HG03520 (cell line): ENCODE results near the gene SAMD1.

Experiments
- ATAC-seq: cut with Tn5 transposase; IDR thresholded peaks from one replicate; pipeline ENCODE4 v1.9.1; 2021; ENCODE audit warnings: mild to moderate bottlenecking, moderate library complexity; ENCODE audit not compliant: unreplicated experiment

SAMD1 gene

DNA sequence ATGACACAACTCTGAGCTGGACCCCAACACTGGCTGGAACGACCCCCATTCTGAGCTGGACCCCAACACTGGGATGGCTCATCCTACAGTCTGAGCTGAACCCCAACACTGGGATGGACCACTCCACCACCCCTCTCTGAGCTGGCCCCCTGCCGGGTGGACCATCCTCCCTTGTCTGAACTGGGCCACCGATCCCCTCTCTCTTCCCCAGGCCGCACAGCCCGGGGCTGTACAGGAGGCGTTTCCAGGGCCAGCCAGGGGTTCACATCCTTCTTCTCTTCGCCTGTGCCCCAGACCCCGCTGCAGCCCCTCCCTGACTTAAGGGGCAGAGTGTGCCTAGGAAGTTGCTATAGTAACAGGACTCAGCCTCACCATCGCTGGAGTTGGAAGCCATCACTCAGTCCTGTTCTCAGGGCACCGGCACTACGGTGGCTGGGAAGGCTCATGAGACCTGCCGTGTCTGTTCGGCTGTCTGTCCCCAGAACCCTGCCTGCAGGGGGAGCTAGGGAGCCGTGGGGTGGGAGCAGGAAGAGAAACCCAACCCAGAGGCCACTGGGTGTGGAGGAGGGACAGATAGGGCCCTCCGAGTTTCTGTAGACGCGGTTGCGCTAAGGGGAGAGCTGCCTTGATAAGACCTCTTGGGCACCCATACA, 23.3 kb upstream of the SAMD1 start:
- ATAC-seq, result no peak

DNA sequence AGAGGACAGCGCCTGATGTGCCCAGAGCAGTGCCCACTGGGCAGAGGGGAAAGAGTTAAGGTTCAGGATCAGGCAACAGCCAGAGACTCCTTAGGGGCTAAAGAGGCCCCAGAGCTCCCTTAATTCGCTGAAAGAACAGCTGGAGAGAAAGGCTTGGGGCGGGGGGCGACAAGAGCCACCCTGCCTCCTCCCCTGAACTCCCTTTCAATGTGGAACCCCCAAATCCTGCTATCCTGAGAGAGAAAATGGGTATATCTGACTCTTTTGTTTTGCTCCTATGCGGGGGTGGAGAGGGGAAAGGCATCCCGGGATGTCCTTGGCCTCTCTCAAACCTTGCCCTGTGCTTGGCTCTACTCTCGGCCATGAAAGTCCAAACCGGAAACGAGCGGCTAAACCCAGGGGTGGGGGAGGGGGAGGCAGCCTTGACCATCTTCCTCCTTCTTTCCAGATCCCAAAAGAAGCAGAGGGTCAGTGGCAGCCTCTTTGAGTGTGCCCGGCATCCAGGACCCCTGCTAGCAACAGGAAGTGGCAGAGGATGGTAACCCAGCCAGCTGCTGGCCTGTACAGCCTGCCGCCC, 22.3 kb upstream of the SAMD1 start:
- ATAC-seq, result no peak

GRCh38 chr19:14112051-14112808, 21.7 kb upstream of the SAMD1 start:
- ATAC-seq, result no peak

DNA sequence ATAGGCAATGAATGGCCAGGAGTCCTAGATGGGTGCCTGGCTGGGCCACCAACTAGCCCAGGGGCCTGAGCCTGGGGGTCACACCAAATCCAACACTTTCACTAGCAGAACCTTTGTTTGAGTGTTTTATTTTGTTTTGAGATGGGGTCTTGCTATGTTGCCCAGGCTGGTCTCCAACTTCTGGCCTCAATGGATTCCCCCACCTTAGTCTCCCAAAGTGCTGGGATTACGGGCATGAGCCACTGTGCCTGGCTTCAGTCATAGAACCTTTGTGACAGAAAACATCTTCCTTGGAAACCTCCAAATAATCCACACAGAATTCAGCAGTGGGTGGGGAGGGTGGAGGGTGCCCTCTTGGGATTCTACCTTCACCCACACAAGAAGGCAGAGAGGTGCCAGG, 20.9 kb upstream of the SAMD1 start:
- ATAC-seq, result no peak

DNA sequence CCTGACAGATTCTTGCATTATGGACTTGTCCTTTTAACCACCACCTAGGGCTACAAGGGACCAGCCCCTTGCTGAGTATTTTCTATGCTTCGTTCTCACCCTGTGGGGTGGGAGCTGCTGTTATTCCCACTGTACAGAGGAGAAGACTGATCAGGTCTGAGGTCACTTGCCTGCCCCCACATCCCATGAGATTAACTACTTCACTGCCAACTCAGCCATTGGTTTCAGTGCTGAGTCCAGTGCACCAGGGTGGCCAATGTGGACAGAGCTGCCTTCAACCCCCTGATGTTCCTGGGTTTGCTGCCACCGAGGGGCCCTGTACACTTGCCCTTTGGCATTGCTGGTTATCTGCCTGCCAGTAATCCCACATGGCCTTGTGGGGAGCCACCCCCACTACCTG, 20.1 kb upstream of the SAMD1 start:
- ATAC-seq, result no peak

- no peak for ATAC-seq
Observed at GRCh38 chr19:14107581-14108461, 17.3 kb upstream of the SAMD1 start.

GRCh38 chr19:14106840-14107239, 16.3 kb upstream of the SAMD1 start:
- no peak for ATAC-seq

DNA sequence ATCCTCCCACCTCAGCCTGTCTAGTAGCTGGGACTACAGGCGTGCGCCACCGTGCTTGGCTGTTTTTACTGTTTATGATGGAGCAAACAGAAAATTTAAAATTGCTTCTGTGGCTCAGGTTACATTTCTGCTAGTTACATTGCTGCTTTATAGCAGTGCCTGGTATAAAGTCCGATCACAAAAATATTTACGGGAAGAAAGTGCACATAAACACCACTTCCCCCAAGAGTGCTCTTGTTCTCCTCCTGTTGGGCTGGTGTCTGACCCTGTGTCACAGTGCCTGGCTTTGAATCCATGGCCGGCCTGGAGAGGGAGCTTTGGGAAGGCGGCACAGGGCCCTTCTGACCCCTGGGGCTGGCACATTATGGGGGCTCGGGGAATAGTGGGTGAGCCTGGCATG, 15.1 kb upstream of the SAMD1 start:
- ATAC-seq, result no peak

DNA sequence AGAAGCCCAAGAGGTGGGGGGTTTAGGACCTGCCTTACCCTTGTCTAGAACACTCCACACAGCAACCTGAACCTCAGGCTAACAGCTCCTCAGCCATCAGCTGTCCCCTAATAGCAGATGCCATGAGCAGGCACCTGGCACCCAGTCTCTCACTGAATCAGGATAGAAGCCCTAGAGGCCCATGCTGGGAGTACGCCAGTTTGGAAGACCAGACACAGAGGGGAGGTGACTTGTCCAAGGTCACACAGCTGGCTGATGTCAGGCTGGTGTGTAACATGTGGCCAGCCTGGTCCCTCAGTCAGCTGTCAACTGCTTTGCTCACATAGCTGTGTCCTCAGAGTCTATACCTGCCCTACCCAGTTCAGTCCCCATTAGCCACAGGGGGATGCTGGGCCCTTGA, 12.8 kb upstream of the SAMD1 start:
- ATAC-seq, result no peak

DNA sequence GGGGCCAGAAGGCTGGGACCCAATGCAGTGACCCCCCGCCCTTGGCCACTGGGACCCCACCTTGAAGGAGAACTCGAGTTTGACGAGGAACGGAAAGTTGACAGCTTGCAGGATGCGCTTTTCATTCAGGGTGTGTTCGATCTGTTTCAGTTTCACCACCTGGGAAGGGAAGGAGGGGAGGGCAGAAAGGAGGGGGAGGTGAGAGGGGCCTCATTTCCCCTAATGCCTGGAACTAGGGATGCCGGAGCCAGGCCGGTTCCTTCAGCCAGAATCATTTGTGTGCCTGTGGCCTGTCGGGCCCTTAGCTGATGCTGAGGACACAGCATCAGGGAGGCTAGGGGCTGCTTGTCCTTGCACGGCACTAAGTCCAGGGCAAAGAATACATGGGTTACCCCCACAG, 12.2 kb upstream of the SAMD1 start:
- ATAC-seq, result no peak

DNA sequence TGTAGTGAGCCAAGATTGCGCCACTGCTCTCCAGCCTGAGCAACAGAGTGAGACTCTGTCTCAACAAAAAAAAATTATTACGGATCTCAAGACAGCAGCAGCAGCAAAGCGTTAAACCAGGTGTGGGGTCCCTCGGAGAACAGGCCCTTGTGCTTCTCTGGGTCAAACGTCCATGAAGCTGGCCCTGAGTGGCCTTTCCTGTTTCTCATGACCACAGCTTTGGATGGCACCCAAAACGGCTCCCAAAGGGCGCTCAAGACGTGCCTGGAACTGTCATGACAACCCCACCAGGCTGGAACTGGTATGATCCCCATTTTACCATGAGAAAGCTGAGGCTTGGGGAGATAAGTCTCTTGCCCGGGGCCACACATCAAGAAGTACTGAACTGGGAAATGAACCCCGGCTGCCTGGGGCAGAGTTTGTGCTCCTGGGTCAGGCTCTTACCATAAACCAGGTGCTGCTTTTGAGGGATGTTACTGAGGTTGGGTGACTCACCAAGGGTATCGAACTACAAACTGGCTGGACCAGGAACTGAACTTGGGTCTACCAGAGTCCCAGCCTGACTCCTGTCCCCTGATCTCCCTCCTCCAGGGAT, 11.6 kb upstream of the SAMD1 start:
- ATAC-seq, result no peak

- no peak for ATAC-seq
Observed at GRCh38 chr19:14101003-14101545, 10.5 kb upstream of the SAMD1 start.

GRCh38 chr19:14097532-14098151, 7.1 kb upstream of the SAMD1 start:
- ATAC-seq, result no peak

DNA sequence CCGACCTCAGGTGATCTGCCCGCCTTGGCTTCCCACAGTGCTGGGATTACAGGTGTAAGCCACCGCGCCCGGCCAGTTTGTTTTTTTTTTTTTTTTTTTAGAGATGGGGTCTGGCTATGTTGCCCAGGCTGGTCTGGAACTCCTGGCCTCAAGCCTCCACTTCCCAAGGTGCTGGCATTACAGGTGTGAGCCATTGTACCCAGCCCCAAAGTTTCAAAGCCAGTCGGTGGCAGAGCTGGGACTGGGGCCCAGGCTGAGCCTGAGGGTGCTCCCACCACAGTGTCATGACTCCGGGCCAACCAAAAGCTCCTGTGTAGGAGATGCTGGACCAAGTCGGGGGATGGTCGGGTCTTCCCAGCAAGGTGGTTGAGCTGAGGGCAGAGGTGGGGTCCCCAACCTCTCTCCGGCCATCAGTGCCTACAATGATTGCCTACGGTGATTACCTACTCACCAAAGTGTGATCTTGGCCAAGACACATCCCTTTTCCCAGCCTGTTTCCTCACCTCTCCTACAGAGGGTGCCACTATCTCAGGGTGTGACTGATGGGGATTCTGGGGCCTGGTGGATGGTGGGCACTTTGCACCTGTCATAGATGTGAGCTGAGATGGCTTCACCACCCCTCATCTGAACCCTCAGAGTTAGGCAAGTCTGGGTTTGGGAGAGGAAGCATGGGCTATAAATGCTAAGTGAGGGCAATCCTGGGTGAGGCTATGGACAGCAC, 5.9 kb upstream of the SAMD1 start:
- no peak for ATAC-seq

DNA sequence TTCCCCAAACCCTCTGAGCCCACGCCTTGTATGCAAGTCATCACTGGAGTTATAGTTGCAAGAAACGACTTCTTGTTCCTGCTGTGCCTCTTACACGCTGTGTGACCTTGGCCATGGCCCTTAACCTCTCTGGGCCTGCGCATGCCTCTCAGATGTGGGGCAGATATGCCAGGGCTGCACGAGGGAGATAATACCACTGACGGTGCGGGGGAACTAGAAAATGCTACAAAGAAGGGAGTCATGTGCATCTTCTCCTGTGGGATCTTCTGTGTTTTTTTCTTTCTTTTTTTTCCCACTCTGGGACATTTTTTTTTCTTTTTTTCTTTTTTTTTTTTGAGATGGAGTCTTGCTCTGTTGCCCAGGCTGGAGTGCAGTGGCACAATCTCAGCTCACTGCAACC, 4.3 kb upstream of the SAMD1 start:
- ATAC-seq, result no peak

GRCh38 chr19:14093117-14093823, 2.7 kb upstream of the SAMD1 start:
- ATAC-seq, result no peak

- peak; percentile 5 for ATAC-seq
Observed at GRCh38 chr19:14091813-14092462, 1.4 kb upstream of the SAMD1 start.

GRCh38 chr19:14091081-14091812, 696 bp upstream of the SAMD1 start:
- ATAC-seq, result peak; percentile 46
